DMS 273 (cell line): ENCODE measurements around the gene RRP12.
"Not testable (repeated sequence)": the region's sequence is repeated elsewhere in the genome, so short reads cannot be mapped to it uniquely, and the experiment has no call there.

Experiments used
- DNase-seq: peaks from one replicate; lab custom pipeline; 2025; ENCODE audit not compliant: unreplicated experiment; lab: John Stamatoyannopoulos, UW

The RRP12 gene

DNA sequence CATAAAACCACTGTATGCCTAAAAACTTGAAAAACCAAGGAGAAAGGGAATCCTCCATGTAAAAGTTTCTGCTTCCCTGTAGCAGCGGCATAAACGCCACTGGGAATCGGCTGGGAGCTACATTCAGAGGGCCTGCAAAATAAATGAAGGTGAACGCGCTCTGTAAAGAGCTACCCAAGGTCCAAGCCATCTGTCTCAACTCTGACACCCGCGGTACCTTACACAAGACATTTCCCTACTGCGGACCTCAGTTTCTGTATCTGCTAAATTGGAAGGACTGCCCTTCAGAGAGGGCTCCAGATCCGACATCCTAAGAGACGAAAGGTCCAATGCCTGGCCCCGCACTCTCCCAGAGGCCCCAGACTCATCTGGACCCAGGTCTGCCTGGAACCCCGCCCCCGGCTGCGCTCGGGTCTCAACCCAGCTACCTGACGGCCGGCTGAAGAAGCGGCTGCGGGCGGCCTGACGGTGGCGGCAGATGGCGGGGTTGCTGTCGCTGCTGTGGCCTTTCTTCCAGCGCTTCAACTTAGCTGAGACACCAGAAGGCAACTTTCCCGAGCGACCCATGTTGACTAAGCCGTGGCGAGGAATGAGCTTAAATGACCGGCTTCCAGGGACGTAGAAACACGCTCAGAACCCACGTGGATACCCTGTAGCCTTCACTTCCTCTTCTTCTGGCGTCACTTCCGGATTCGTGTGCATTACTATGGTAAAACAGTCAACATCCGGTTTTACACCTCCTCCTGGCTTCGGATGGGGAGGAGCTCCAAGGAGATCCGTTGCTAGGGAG lies at the start of gene RRP12:
RRP12 (minus strand) TSS at position 676 of the 790 bp plus-strand sequence; CDS start at position 567, 109 bp downstream.
- peak; percentile 98 for DNase-seq

DNA sequence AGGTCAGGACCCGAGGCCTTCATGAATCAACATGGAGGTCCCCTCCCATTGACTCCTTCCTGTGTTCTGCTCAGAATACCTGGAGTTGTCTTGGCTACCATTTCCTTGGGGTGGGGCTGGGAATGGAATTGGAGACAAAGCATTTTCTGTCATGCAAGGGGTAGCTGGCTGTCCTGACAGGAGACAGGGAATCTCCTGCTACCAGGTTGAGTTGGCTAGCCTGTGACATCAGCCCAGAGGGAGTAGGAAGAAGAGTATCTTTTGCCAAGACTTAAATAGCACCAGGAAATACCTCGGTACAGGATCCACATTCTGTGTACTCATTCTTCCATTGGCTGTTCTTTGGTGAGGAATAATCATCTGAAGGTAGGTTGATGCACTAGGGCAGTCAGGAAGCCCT lies 49.7 kb upstream of the RRP12 start:
- DNase-seq, result no peak

GRCh38 chr10:97445722-97446639 lies 44.8 kb upstream of the RRP12 start, which contains the start of the genes EXOSC1 and ZDHHC16:
Gene EXOSC1, minus strand, starts transcription at chr10:97446006. Its CDS starts 21 bp downstream, at chr10:97445985.
Gene ZDHHC16, plus strand, starts transcription at chr10:97446175. Its CDS starts 5,501 bp downstream, at chr10:97451676.
- DNase-seq, result peak; percentile 97

DNA sequence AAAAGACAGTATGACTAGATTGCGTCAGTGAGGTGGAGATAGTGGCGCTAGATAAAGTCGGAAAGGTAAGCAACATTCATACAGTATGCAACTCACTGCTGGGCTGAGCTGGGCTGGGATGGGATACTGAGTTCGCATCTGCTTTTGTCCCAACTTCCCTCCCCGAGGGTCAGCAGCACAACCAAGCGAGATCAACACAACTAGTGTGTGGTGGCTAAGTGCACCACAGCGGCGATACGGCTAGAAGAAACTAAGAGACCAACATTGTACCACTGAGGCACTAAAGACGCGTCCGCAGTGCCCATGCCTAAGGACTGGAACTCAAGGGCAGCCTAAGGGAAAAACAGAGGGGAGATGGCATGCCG lies 44.2 kb upstream of the RRP12 start:
- no peak for DNase-seq

DNA sequence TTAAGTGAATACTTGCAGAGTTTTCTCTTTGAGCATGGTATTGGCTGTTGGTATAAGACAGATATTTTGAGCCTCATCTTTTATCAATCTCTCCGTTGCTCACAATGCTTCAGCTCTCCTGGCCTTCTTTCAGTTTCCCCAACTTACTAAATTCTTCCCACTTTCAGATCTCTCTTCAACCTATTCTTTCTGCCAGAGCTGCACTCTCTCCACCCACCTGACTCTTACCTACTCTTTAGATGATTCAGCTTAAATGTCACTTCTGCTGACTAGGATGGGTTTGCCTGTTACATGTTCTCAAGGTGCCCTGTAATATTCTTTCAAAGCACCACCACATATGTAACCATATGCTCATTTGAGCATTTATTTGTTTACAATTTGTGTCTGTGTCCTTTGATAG lies 43.1 kb upstream of the RRP12 start:
- DNase-seq, result no peak

- no peak for DNase-seq
Measured at GRCh38 chr10:97442277-97442676, 41.1 kb upstream of the RRP12 start.

GRCh38 chr10:97435211-97435610 lies 34.1 kb upstream of the RRP12 start:
- DNase-seq, result no peak

GRCh38 chr10:97434557-97434956 lies 33.4 kb upstream of the RRP12 start:
- DNase-seq, result no peak

- peak; percentile 75 for DNase-seq
Measured at GRCh38 chr10:97434055-97434454, 32.9 kb upstream of the RRP12 start.

- no peak for DNase-seq
Measured at GRCh38 chr10:97428572-97428981, 27.4 kb upstream of the RRP12 start.

GRCh38 chr10:97427571-97428179 lies 26.5 kb upstream of the RRP12 start:
- DNase-seq, result peak; percentile 47

- peak; percentile 25 for DNase-seq
Measured at GRCh38 chr10:97426776-97427570, 25.8 kb upstream of the RRP12 start.

DNA sequence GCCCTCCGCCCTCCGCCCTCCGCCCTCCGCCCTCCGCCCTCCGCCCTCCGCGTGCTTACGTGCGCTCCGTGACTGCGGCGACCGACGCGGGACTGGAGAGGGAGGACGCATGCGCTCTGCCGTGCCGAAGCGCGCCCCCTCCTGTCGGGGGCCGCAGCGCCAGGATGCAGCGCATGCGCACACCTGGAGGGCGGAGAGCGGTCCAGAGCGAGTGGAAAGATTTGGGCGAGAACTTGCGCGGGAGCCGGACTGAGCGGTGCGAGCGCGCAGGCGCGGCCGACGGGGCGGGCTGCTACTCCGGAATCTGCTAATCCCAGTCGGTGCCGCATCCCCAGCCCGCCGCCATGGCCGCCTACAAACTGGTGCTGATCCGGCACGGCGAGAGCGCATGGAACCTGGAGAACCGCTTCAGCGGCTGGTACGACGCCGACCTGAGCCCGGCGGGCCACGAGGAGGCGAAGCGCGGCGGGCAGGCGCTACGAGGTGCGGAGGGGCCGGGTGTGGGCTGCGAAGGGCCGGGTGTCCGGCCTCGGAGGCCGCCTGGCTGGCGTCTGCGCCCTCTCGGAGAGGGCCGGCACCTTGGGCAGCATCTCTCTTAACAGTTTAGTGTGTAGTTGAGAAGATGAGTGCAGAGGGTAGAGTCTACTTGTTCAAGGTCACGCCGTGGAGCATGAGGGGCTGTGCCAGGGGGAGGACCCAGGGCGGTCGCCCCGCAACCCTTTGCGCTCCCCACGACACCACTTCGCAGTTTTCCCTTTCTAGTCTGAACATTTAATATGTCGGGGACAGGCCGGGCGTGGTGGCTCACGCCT lies 25.0 kb upstream of the RRP12 start, which contains the start of gene PGAM1:
PGAM1 (plus strand) TSS at position 228 of the 812 bp plus-strand sequence; CDS start at position 345, 117 bp downstream.
- peak; percentile 95 for DNase-seq

DNA sequence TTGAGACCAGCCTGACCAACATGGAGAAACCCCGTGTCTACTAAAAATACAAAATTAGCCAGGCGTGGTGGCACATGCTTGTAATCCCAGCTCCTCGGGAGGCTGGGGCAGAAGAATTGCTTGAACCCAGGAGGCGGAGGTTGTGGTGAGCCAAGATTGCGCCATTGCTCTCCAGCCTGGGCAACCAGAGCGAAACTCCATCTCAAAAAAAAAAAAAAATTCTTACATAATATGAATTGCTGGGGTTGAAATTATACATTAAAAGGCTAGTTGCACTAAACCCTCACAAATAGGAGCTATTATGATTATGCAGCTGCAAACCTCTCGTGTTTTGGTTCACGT lies 22.6 kb upstream of the RRP12 start:
- DNase-seq, result not testable (repeated sequence)

DNA sequence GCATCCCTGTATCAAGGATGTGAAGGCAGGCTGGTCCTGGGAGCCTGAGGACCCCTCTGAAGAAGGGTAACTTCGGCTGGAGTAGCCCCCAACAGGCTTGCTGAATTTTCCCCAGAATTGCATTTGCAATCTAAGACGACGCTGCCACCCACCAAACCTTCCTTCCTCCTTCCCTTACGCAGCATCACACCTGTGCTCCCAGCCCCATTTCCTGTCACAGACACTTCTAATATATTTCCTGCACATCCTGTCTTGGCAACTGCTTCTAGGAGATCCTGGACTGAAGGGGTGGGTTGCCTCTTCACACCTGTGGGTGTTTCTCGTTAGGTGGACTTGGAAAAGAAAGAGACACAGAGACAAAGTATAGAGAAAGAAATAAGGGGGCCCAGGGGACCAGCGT lies 15.4 kb upstream of the RRP12 start:
- DNase-seq, result no peak

DNA sequence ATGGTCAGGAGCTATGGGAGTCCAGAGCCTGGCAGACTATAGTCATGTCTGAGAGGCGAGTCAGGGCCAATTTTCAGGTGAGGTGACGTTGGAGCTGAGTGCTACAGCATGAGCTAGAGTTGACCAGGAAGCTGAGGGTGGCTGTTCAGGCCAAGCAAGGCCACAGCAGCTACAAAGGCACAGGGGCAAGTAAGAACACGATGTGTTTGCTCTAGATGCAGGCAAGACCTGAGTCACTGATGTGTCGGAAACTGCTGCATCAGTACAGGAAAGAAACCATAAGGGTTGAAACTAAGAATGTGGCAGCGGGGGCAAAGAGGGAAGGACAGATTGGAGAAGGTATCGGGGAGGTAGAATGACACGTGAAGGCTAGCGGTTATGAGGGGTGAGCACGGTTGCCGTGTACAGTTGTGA lies 11.8 kb upstream of the RRP12 start:
- DNase-seq, result peak; percentile 19

DNA sequence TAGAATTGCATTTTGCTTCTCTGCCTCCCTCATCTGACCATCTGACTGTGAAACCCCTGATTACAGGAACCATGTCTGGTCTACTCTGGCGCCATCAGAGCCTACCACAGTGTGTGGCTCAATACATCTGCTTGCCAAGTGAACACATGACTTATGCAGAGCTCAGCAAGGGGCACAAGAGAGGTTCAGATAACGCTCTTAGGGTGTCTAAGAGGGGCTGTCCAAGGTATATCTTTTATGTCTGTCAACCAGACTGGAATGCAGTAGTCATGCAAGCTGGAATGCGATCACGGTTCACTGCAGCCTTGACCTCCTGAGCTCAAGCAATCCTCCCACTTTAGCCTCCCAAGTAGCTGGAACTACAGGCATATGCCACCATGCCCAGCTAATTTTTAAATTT lies 10.3 kb upstream of the RRP12 start:
- no peak for DNase-seq

DNA sequence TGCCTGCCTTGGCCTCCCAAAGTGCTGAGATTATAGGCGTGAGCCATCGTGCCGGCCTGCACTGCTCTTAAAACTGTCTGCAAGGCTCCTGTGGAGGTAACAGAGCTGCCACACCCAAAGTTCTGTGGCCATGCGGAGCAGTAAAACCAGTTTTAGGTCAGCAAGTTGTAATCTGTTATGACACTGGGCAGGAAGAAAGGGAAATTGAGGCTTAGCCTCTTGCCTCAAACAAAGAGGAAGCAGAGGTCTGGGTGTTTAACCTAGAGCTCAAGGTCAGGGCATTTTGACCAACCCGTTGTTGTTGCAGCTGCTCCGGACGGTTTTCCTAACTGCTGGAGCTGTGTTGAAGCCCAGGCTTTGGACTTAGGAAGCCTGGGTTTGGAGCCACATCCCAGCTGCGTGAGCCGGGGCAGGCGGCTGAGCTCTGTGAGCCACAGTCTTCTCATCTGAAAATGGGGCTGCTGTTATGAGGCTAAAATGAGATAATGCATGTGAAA lies 7.4 kb upstream of the RRP12 start:
- DNase-seq, result no peak

DNA sequence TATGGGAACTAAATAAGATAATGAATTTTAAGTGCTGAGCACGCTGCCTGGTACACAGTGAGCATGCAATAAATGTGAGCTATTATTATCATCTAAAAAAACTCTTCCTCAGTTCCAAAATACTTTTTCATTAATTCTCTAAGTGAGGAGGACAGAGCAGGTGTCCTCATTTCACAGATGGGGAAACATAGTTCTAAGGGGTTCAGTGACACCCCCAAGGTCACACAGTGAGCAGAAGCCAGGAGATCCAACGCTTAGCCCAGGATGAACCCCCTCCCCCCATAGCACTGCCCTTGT lies 6.8 kb upstream of the RRP12 start:
- DNase-seq, result no peak
